CD4-positive, alpha-beta T cell treated with Interleukin-1 beta for 1 hour (primary cell): ENCODE results near the gene AXIN2.

Experiments used
- DNase-seq, 2 donors: peaks; one replicate each; pipeline ENCODE4 v3.0.0-alpha.2; 2020 to 2022

AXIN2 gene

GRCh38 chr17:65553646-65554552 is 7.5 kb downstream of the AXIN2 start:
- no peak for DNase-seq

- DNase-seq: no peak
Observed at GRCh38 chr17:65553009-65553645, 8.3 kb downstream of the AXIN2 start.

- no peak for DNase-seq
Observed at GRCh38 chr17:65552214-65552613, 9.2 kb downstream of the AXIN2 start.

GRCh38 chr17:65551267-65552040 is 10.0 kb downstream of the AXIN2 start:
- no peak for DNase-seq

- DNase-seq: no peak
Observed at GRCh38 chr17:65550758-65551157, 10.7 kb downstream of the AXIN2 start.

GRCh38 chr17:65550075-65550662 is 11.3 kb downstream of the AXIN2 start:
- no peak for DNase-seq

GRCh38 chr17:65548269-65548969 is 13.0 kb downstream of the AXIN2 start:
- no peak for DNase-seq

GRCh38 chr17:65547253-65547670 is 14.2 kb downstream of the AXIN2 start:
- no peak for DNase-seq

- no peak for DNase-seq
Observed at GRCh38 chr17:65546579-65546978, 14.9 kb downstream of the AXIN2 start.

GRCh38 chr17:65545705-65546523 is 15.5 kb downstream of the AXIN2 start:
- no peak for DNase-seq

GRCh38 chr17:65544672-65545071 is 16.8 kb downstream of the AXIN2 start:
- no peak for DNase-seq

GRCh38 chr17:65542610-65543009 is 18.8 kb downstream of the AXIN2 start:
- DNase-seq: no peak

GRCh38 chr17:65542067-65542466 is 19.4 kb downstream of the AXIN2 start:
- no peak for DNase-seq

GRCh38 chr17:65541453-65541852 is 20.0 kb downstream of the AXIN2 start:
- no peak for DNase-seq

- no peak for DNase-seq
Observed at GRCh38 chr17:65539630-65540266, 21.7 kb downstream of the AXIN2 start.

- DNase-seq: no peak
Observed at GRCh38 chr17:65538675-65539529, 22.5 kb downstream of the AXIN2 start.

GRCh38 chr17:65537845-65538674 is 23.4 kb downstream of the AXIN2 start:
- peak; percentile 54 to 73 for DNase-seq

- DNase-seq: no peak
Observed at GRCh38 chr17:65537343-65537844, 24.1 kb downstream of the AXIN2 start.
